Measurements from ENCODE around the gene TCF3.

The TCF3 gene

GRCh38 chr19:1636325-1637236 lies 15.8 kb downstream of the TCF3 start:
- DNase-seq: no peak
- Histone ChIP-seq H3K4me3 (no peak overlapping the region), H3K9me3 (no peaks in the 10 kb centered on the region), H3K27me3 (no peaks in the 10 kb centered on the region), H3K36me3 (peaks cover 21 to 66% (median 41%) of the 10 kb centered on the region in 3 donors), H3K27ac (no peak overlapping the region), H3K4me1 (no peaks in the 10 kb centered on the region)
- no peak for TF ChIP-seq CTCF (IDR thresholded peaks at IDR 0.05)
- intact Hi-C loops (cut with DNase I; ENCODE audit: low total_unique reads): no loop called here

GRCh38 chr19:1634938-1635243 lies 17.5 kb downstream of the TCF3 start:
- DNase-seq: no peak
- H3K4me1 ChIP-seq: no peaks in the 10 kb centered on the region
- intact Hi-C loops (cut with DNase I; ENCODE audit: low total_unique reads): loop anchor here (5.0 kb wide), 1 partner anchor 37 kb away; no protein-coding TSS in a partner anchor
- no peak overlapping the region for H3K27ac ChIP-seq
- no peaks in the 10 kb centered on the region for H3K27me3 ChIP-seq
- no peak for TF ChIP-seq CTCF (IDR thresholded peaks at IDR 0.05)
- no peak overlapping the region for H3K4me3 ChIP-seq
- H3K36me3 ChIP-seq: peaks cover 22 to 76% (median 51%) of the 10 kb centered on the region in 3 donors
- H3K9me3 ChIP-seq: no peaks in the 10 kb centered on the region

GRCh38 chr19:1634242-1634937 lies 18.0 kb downstream of the TCF3 start:
- intact Hi-C loops (cut with DNase I; ENCODE audit: low total_unique reads): loop anchor here (5.0 kb wide), 1 partner anchor 38 kb away; no protein-coding TSS in a partner anchor
- H3K27ac ChIP-seq: no peak overlapping the region
- DNase-seq: no peak
- no peaks in the 10 kb centered on the region for H3K27me3 ChIP-seq
- no peak overlapping the region for H3K4me3 ChIP-seq
- no peaks in the 10 kb centered on the region for H3K9me3 ChIP-seq
- H3K36me3 ChIP-seq: peaks cover 22 to 81% (median 53%) of the 10 kb centered on the region in 3 donors
- H3K4me1 ChIP-seq: no peaks in the 10 kb centered on the region
- TF ChIP-seq CTCF (IDR thresholded peaks at IDR 0.05): no peak

- no peaks in the 10 kb centered on the region for H3K4me1 ChIP-seq
- DNase-seq: no peak
- no peak for TF ChIP-seq CTCF (IDR thresholded peaks at IDR 0.05)
- H3K27ac ChIP-seq: no peak overlapping the region
- no peaks in the 10 kb centered on the region for H3K9me3 ChIP-seq
- H3K4me3 ChIP-seq: no peak overlapping the region
- intact Hi-C loops (cut with DNase I; ENCODE audit: low total_unique reads): loop anchor here (5.0 kb wide), 1 partner anchor 39 kb away; no protein-coding TSS in a partner anchor
- H3K36me3 ChIP-seq: peaks cover 13 to 76% (median 50%) of the 10 kb centered on the region in 3 donors
- no peaks in the 10 kb centered on the region for H3K27me3 ChIP-seq
Measured at GRCh38 chr19:1633269-1633826, 19.1 kb downstream of the TCF3 start.

GRCh38 chr19:1632462-1633268 lies 19.8 kb downstream of the TCF3 start:
- Histone ChIP-seq H3K27ac (no peak overlapping the region), H3K9me3 (no peaks in the 10 kb centered on the region), H3K4me3 (no peak overlapping the region), H3K36me3 (peaks cover 12 to 76% (median 49%) of the 10 kb centered on the region in 3 donors), H3K27me3 (no peaks in the 10 kb centered on the region), H3K4me1 (no peaks in the 10 kb centered on the region)
- intact Hi-C loops (cut with DNase I; ENCODE audit: low total_unique reads): loop anchor here (5.0 kb wide), 1 partner anchor 40 kb away; no protein-coding TSS in a partner anchor
- TF ChIP-seq CTCF (IDR thresholded peaks at IDR 0.05): no peak
- DNase-seq: no peak

All from tibial artery (tissue), 4 donors.